ENCODE data around the gene TMEM238L.

The TMEM238L gene

GRCh38 chr17:10762037-10762436, 41.9 kb downstream of the TMEM238L start:
- Histone ChIP-seq H2BK5ac (ENCODE audit: low read depth, low read length, poor library complexity) (no peak overlapping the region), H2BK12ac (ENCODE audit: low read length) (no peak overlapping the region), H3K23ac (ENCODE audit: low read length) (no peak overlapping the region), H3K36me3 (ENCODE audit: control insufficient read depth in 1 of 2, insufficient read depth in 2 of 2, low read length in 2 of 2) (no peaks in the 10 kb centered on the region), H3K27ac (ENCODE audit: low read depth, low read length) (no peak overlapping the region), H3K14ac (ENCODE audit: low read length) (no peak overlapping the region), H3K18ac (ENCODE audit: low read length) (no peak overlapping the region), H2AK5ac (ENCODE audit: low read length) (no peak overlapping the region), H2AFZ (ENCODE audit: insufficient read depth, low read length, poor library complexity) (no peak overlapping the region), H3K9ac (ENCODE audit: low read length) (no peak overlapping the region), H3K4me3 (ENCODE audit: low read depth, low read length) (no peak overlapping the region), H4K91ac (ENCODE audit: low read depth, low read length) (no peak overlapping the region), H3K27me3 (ENCODE audit: insufficient read depth, low read length) (no peaks in the 10 kb centered on the region), H4K8ac (ENCODE audit: low read depth, low read length) (no peak overlapping the region), H3K79me1 (ENCODE audit: low read length) (no peaks in the 10 kb centered on the region), H4K12ac (ENCODE audit: low read depth, low read length) (no peak overlapping the region), H3K4ac (ENCODE audit: low read depth, low read length) (no peak overlapping the region), H3K4me2 (ENCODE audit: low read length) (no peak overlapping the region), H2BK120ac (ENCODE audit: insufficient read depth, low read length, poor library complexity) (no peak overlapping the region), H3K9me3 (ENCODE audit: insufficient read depth, low read depth, low read length) (no peaks in the 10 kb centered on the region), H3K79me2 (ENCODE audit: control insufficient read depth, insufficient read depth, low read length, poor library complexity) (no peaks in the 10 kb centered on the region), H3K4me1 (ENCODE audit: control insufficient read depth in 1 of 2, insufficient read depth in 2 of 2, low read length in 2 of 2) (no peaks in the 10 kb centered on the region)
- DNase-seq: no peak
- no CpG with 5 or more reads among the region's 1 CpG for WGBS (ENCODE audit: extremely low coverage, insufficient coverage, insufficient read length)

GRCh38 chr17:10761281-10761680, 42.6 kb downstream of the TMEM238L start:
- H3K4ac ChIP-seq (ENCODE audit: low read depth, low read length): no peak overlapping the region
- H3K27ac ChIP-seq (ENCODE audit: low read depth, low read length): no peak overlapping the region
- H3K79me2 ChIP-seq (ENCODE audit: control insufficient read depth, insufficient read depth, low read length, poor library complexity): no peaks in the 10 kb centered on the region
- H3K23ac ChIP-seq (ENCODE audit: low read length): no peak overlapping the region
- WGBS (ENCODE audit: extremely low coverage, insufficient coverage, insufficient read length): no CpG with 5 or more reads among the region's 2 CpGs
- H2BK12ac ChIP-seq (ENCODE audit: low read length): no peak overlapping the region
- H2AFZ ChIP-seq (ENCODE audit: insufficient read depth, low read length, poor library complexity): no peak overlapping the region
- no peaks in the 10 kb centered on the region for H3K9me3 ChIP-seq (ENCODE audit: insufficient read depth, low read depth, low read length)
- H4K8ac ChIP-seq (ENCODE audit: low read depth, low read length): no peak overlapping the region
- no peak overlapping the region for H4K12ac ChIP-seq (ENCODE audit: low read depth, low read length)
- no peak for DNase-seq
- no peak overlapping the region for H2BK5ac ChIP-seq (ENCODE audit: low read depth, low read length, poor library complexity)
- no peak overlapping the region for H3K9ac ChIP-seq (ENCODE audit: low read length)
- no peak overlapping the region for H2AK5ac ChIP-seq (ENCODE audit: low read length)
- H3K79me1 ChIP-seq (ENCODE audit: low read length): no peaks in the 10 kb centered on the region
- no peak overlapping the region for H2BK120ac ChIP-seq (ENCODE audit: insufficient read depth, low read length, poor library complexity)
- H3K18ac ChIP-seq (ENCODE audit: low read length): no peak overlapping the region
- no peaks in the 10 kb centered on the region for H3K4me1 ChIP-seq (ENCODE audit: control insufficient read depth in 1 of 2, insufficient read depth in 2 of 2, low read length in 2 of 2)
- no peaks in the 10 kb centered on the region for H3K27me3 ChIP-seq (ENCODE audit: insufficient read depth, low read length)
- no peak overlapping the region for H3K4me2 ChIP-seq (ENCODE audit: low read length)
- no peak overlapping the region for H3K14ac ChIP-seq (ENCODE audit: low read length)
- no peak overlapping the region for H3K4me3 ChIP-seq (ENCODE audit: low read depth, low read length)
- no peaks in the 10 kb centered on the region for H3K36me3 ChIP-seq (ENCODE audit: control insufficient read depth in 1 of 2, insufficient read depth in 2 of 2, low read length in 2 of 2)
- no peak overlapping the region for H4K91ac ChIP-seq (ENCODE audit: low read depth, low read length)

GRCh38 chr17:10758062-10758461, 45.8 kb downstream of the TMEM238L start:
- Histone ChIP-seq H2AK5ac (ENCODE audit: low read length) (no peak overlapping the region), H3K27ac (ENCODE audit: low read depth, low read length) (no peak overlapping the region), H2BK12ac (ENCODE audit: low read length) (no peak overlapping the region), H4K8ac (ENCODE audit: low read depth, low read length) (no peak overlapping the region), H3K9ac (ENCODE audit: low read length) (no peak overlapping the region), H3K4me2 (ENCODE audit: low read length) (no peak overlapping the region), H3K4ac (ENCODE audit: low read depth, low read length) (no peak overlapping the region), H2AFZ (ENCODE audit: insufficient read depth, low read length, poor library complexity) (no peak overlapping the region), H3K79me1 (ENCODE audit: low read length) (no peaks in the 10 kb centered on the region), H3K9me3 (ENCODE audit: insufficient read depth, low read depth, low read length) (no peaks in the 10 kb centered on the region), H4K12ac (ENCODE audit: low read depth, low read length) (no peak overlapping the region), H3K14ac (ENCODE audit: low read length) (no peak overlapping the region), H3K27me3 (ENCODE audit: insufficient read depth, low read length) (no peaks in the 10 kb centered on the region), H3K18ac (ENCODE audit: low read length) (no peak overlapping the region), H2BK5ac (ENCODE audit: low read depth, low read length, poor library complexity) (no peak overlapping the region), H3K79me2 (ENCODE audit: control insufficient read depth, insufficient read depth, low read length, poor library complexity) (no peaks in the 10 kb centered on the region), H3K4me1 (ENCODE audit: control insufficient read depth in 1 of 2, insufficient read depth in 2 of 2, low read length in 2 of 2) (peaks cover 0 to 2% of the 10 kb centered on the region in 2 experiments), H3K4me3 (ENCODE audit: low read depth, low read length) (no peak overlapping the region), H3K36me3 (ENCODE audit: control insufficient read depth in 1 of 2, insufficient read depth in 2 of 2, low read length in 2 of 2) (no peaks in the 10 kb centered on the region), H2BK120ac (ENCODE audit: insufficient read depth, low read length, poor library complexity) (no peak overlapping the region), H3K23ac (ENCODE audit: low read length) (no peak overlapping the region), H4K91ac (ENCODE audit: low read depth, low read length) (no peak overlapping the region)
- no peak for DNase-seq
- no CpG with 5 or more reads among the region's 6 CpGs for WGBS (ENCODE audit: extremely low coverage, insufficient coverage, insufficient read length)

GRCh38 chr17:10757647-10758046, 46.3 kb downstream of the TMEM238L start:
- H3K36me3 ChIP-seq (ENCODE audit: control insufficient read depth in 1 of 2, insufficient read depth in 2 of 2, low read length in 2 of 2): no peaks in the 10 kb centered on the region
- no peak overlapping the region for H3K9ac ChIP-seq (ENCODE audit: low read length)
- H4K91ac ChIP-seq (ENCODE audit: low read depth, low read length): no peak overlapping the region
- no peak for DNase-seq
- no peak overlapping the region for H2BK120ac ChIP-seq (ENCODE audit: insufficient read depth, low read length, poor library complexity)
- H3K4ac ChIP-seq (ENCODE audit: low read depth, low read length): no peak overlapping the region
- H3K23ac ChIP-seq (ENCODE audit: low read length): no peak overlapping the region
- no peak overlapping the region for H3K27ac ChIP-seq (ENCODE audit: low read depth, low read length)
- no peak overlapping the region for H2AFZ ChIP-seq (ENCODE audit: insufficient read depth, low read length, poor library complexity)
- H3K4me3 ChIP-seq (ENCODE audit: low read depth, low read length): no peak overlapping the region
- no peak overlapping the region for H2AK5ac ChIP-seq (ENCODE audit: low read length)
- no peaks in the 10 kb centered on the region for H3K79me1 ChIP-seq (ENCODE audit: low read length)
- WGBS (ENCODE audit: extremely low coverage, insufficient coverage, insufficient read length): no CpG with 5 or more reads among the region's 2 CpGs
- no peak overlapping the region for H3K18ac ChIP-seq (ENCODE audit: low read length)
- H3K4me1 ChIP-seq (ENCODE audit: control insufficient read depth in 1 of 2, insufficient read depth in 2 of 2, low read length in 2 of 2): peaks cover 0 to 2% of the 10 kb centered on the region in 2 experiments
- no peak overlapping the region for H3K4me2 ChIP-seq (ENCODE audit: low read length)
- no peak overlapping the region for H2BK12ac ChIP-seq (ENCODE audit: low read length)
- H3K14ac ChIP-seq (ENCODE audit: low read length): no peak overlapping the region
- H3K79me2 ChIP-seq (ENCODE audit: control insufficient read depth, insufficient read depth, low read length, poor library complexity): no peaks in the 10 kb centered on the region
- H2BK5ac ChIP-seq (ENCODE audit: low read depth, low read length, poor library complexity): no peak overlapping the region
- no peak overlapping the region for H4K8ac ChIP-seq (ENCODE audit: low read depth, low read length)
- no peaks in the 10 kb centered on the region for H3K9me3 ChIP-seq (ENCODE audit: insufficient read depth, low read depth, low read length)
- H4K12ac ChIP-seq (ENCODE audit: low read depth, low read length): no peak overlapping the region
- H3K27me3 ChIP-seq (ENCODE audit: insufficient read depth, low read length): no peaks in the 10 kb centered on the region

Measured in trophoblast cell (in vitro differentiated cells and primary cell).